Measurements from ENCODE around the gene GPR63.

Gene GPR63

DNA sequence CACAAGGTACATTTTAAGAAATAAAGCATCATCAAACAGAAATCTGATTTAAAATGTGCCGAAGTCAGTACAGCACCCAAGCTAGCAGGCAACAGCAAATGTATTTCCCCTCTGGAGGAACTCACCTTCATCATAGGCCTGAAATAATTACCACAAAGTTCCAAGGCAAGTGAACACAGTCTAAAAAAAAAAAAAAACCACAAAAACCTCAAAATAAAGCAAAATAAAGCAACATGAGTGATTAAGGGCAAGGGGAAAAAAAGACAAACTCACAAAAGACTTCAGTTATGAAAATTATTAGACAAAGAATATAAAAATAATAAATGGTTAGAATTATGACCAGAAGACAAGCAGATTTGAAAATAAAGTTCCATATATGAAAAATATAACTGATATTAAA is 10.4 kb downstream of the GPR63 start:
- no peak for DNase-seq
- H3K14ac ChIP-seq (ENCODE audit: low read length in 2 of 2): no peak overlapping the region

DNA sequence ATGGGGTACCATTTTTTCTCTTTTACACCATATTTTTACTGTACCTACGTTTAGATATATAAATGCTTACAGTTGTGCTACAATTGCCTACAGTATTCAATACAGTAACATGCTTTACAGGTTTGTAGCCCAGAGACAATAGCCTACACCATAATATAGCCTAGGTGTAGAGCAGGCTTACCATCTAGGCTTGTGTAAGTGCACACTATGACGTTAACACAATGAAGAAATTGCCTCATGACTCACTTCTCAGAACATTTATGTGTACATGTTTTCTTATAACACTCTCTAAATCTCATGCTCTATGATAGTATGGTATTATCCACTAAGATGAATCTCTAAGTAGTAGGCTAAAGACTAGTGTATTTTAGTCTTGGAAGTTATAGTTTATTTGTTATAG is 13.5 kb downstream of the GPR63 start:
- Histone ChIP-seq H2AK5ac (ENCODE audit: low read length, severe bottlenecking) (no peak overlapping the region), H3K23ac (ENCODE audit: low read length in 2 of 2) (no peak overlapping the region), H2BK12ac (ENCODE audit: low read length in 2 of 2) (no peak overlapping the region), H3K9ac (ENCODE audit: low read length) (no peak overlapping the region), H4K8ac (ENCODE audit: low read length) (no peak overlapping the region), H3K79me1 (replicated peaks; ENCODE audit: low read length, poor library complexity, severe bottlenecking) (peaks cover 2% of the 10 kb centered on the region), H4K91ac (ENCODE audit: low read length) (no peak overlapping the region), H3K4me3 (ENCODE audit: insufficient read depth in 1 of 2, low read depth in 1 of 2, low read length in 2 of 2) (no peak overlapping the region), H3K4me2 (ENCODE audit: low read length, poor library complexity, severe bottlenecking) (no peak overlapping the region), H3K4me1 (ENCODE audit: control insufficient read depth, insufficient read depth, low read depth, low read length) (no peaks in the 10 kb centered on the region), H3K27me3 (ENCODE audit: control insufficient read depth in 1 of 2, insufficient read depth in 1 of 2, low read length in 2 of 2) (no peaks in the 10 kb centered on the region), H3K9me3 (ENCODE audit: control insufficient read depth, low read length) (no peaks in the 10 kb centered on the region), H3K36me3 (ENCODE audit: control insufficient read depth in 1 of 2, insufficient read depth in 2 of 2, low read depth in 1 of 2, low read length in 2 of 2) (no peaks in the 10 kb centered on the region), H3K18ac (ENCODE audit: low read depth in 1 of 2, low read length in 2 of 2) (no peak overlapping the region), H2BK5ac (ENCODE audit: low read depth, low read length, poor library complexity, severe bottlenecking) (no peak overlapping the region), H3K4ac (ENCODE audit: low read depth in 1 of 2, low read length in 2 of 2) (no peak overlapping the region), H3K27ac (ENCODE audit: low read length, poor library complexity, severe bottlenecking) (no peak overlapping the region), H2BK15ac (ENCODE audit: low read depth, poor library complexity, severe bottlenecking) (no peak overlapping the region), H3K14ac (ENCODE audit: low read length in 2 of 2) (no peak overlapping the region), H2BK120ac (ENCODE audit: low read depth, low read length) (no peak overlapping the region), H2AFZ (ENCODE audit: low read depth, low read length) (no peak overlapping the region)
- 76% methylated on average over 2 of the region's 2 CpGs for WGBS
- no peak for DNase-seq

More for the DNA sequence above, 10.4 kb downstream of the GPR63 start:
- Histone ChIP-seq H2BK15ac (ENCODE audit: low read depth, poor library complexity, severe bottlenecking) (no peak overlapping the region), H3K4ac (ENCODE audit: low read depth in 1 of 2, low read length in 2 of 2) (no peak overlapping the region), H3K9me3 (ENCODE audit: control insufficient read depth, low read length) (no peaks in the 10 kb centered on the region), H3K9ac (ENCODE audit: low read length) (no peak overlapping the region), H2AK5ac (ENCODE audit: low read length, severe bottlenecking) (no peak overlapping the region), H3K4me3 (ENCODE audit: insufficient read depth in 1 of 2, low read depth in 1 of 2, low read length in 2 of 2) (no peak overlapping the region), H4K91ac (ENCODE audit: low read length) (no peak overlapping the region), H3K27ac (ENCODE audit: low read length, poor library complexity, severe bottlenecking) (no peak overlapping the region), H3K18ac (ENCODE audit: low read depth in 1 of 2, low read length in 2 of 2) (no peak overlapping the region), H4K8ac (ENCODE audit: low read length) (no peak overlapping the region), H3K23ac (ENCODE audit: low read length in 2 of 2) (no peak overlapping the region), H3K4me1 (ENCODE audit: control insufficient read depth, insufficient read depth, low read depth, low read length) (no peaks in the 10 kb centered on the region), H3K79me1 (replicated peaks; ENCODE audit: low read length, poor library complexity, severe bottlenecking) (peaks cover 8% of the 10 kb centered on the region), H3K4me2 (ENCODE audit: low read length, poor library complexity, severe bottlenecking) (no peak overlapping the region), H3K27me3 (ENCODE audit: control insufficient read depth in 1 of 2, insufficient read depth in 1 of 2, low read length in 2 of 2) (no peaks in the 10 kb centered on the region), H3K36me3 (ENCODE audit: control insufficient read depth in 1 of 2, insufficient read depth in 2 of 2, low read depth in 1 of 2, low read length in 2 of 2) (no peaks in the 10 kb centered on the region), H2AFZ (ENCODE audit: low read depth, low read length) (no peak overlapping the region), H2BK5ac (ENCODE audit: low read depth, low read length, poor library complexity, severe bottlenecking) (no peak overlapping the region), H2BK12ac (ENCODE audit: low read length in 2 of 2) (no peak overlapping the region), H2BK120ac (ENCODE audit: low read depth, low read length) (no peak overlapping the region)
- WGBS: 100% methylated on average over 1 of the region's 1 CpG

DNA sequence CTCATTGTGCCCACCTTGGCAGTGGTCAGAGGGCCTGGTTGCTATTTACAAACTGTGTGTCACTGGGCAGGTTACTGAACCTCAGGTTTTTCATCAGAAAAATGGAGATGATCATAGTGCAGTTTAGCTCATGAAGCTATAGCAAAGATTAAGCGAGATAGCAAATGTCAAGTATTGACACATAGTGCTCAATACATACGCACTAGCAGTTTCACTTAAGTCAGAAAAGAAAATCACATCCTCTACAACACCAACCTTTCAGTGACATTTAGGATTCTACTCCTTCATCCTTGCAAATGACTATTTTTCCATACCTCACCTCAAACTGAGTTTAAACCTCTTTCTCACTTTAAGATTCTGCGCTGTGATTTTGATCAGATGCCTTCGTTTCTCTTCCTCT is 16.2 kb downstream of the GPR63 start:
- H3K14ac ChIP-seq (ENCODE audit: low read length in 2 of 2): no peak overlapping the region
- WGBS: 97% methylated on average over 4 of the region's 4 CpGs

DNA sequence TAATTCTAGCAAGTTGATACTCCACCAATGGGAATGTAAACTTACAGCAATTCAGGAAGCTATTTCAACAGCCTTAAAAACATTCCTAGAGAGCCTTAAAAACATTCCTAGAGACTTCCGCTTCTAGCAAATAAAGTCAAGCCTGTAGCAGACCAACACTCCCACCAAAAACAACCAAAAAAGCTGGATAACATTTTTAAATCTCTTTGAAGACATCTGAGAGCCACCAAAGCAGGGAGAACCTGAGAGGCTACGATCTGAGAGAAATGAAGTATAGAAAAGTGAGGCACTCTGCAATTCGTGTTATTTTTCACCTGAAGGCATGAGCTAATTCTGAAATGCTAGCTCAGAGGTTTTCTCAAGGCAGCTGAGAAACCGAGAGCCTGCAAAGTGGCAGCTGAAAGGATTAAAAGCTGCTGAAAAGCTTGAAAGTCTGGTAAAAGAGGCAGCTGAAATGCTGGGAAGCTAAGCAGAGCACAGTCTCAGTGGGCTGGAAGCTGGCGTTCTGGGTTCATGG is 20.9 kb downstream of the GPR63 start:
- Histone ChIP-seq H3K4me1 (ENCODE audit: control insufficient read depth, insufficient read depth, low read depth, low read length) (no peaks in the 10 kb centered on the region), H2AK5ac (ENCODE audit: low read length, severe bottlenecking) (no peak overlapping the region), H3K9ac (ENCODE audit: low read length) (no peak overlapping the region), H3K9me3 (ENCODE audit: control insufficient read depth, low read length) (no peaks in the 10 kb centered on the region), H4K91ac (ENCODE audit: low read length) (no peak overlapping the region), H3K36me3 (ENCODE audit: control insufficient read depth in 1 of 2, insufficient read depth in 2 of 2, low read depth in 1 of 2, low read length in 2 of 2) (no peaks in the 10 kb centered on the region), H3K79me1 (replicated peaks; ENCODE audit: low read length, poor library complexity, severe bottlenecking) (peaks cover 4% of the 10 kb centered on the region), H2BK15ac (ENCODE audit: low read depth, poor library complexity, severe bottlenecking) (no peak overlapping the region), H2AFZ (ENCODE audit: low read depth, low read length) (no peak overlapping the region), H2BK12ac (ENCODE audit: low read length in 2 of 2) (no peak overlapping the region), H3K27me3 (ENCODE audit: control insufficient read depth in 1 of 2, insufficient read depth in 1 of 2, low read length in 2 of 2) (no peaks in the 10 kb centered on the region), H3K4me2 (ENCODE audit: low read length, poor library complexity, severe bottlenecking) (peak overlapping the region; percentile 59), H2BK5ac (ENCODE audit: low read depth, low read length, poor library complexity, severe bottlenecking) (no peak overlapping the region), H3K14ac (ENCODE audit: low read length in 2 of 2) (no peak overlapping the region), H3K18ac (ENCODE audit: low read depth in 1 of 2, low read length in 2 of 2) (peak overlapping the region in 1 of 2 experiments; percentile 45), H3K27ac (ENCODE audit: low read length, poor library complexity, severe bottlenecking) (peak overlapping the region; percentile 46), H3K4ac (ENCODE audit: low read depth in 1 of 2, low read length in 2 of 2) (peak overlapping the region in 1 of 2 experiments; percentile 4), H4K8ac (ENCODE audit: low read length) (no peak overlapping the region), H3K23ac (ENCODE audit: low read length in 2 of 2) (no peak overlapping the region), H2BK120ac (ENCODE audit: low read depth, low read length) (no peak overlapping the region), H3K4me3 (ENCODE audit: insufficient read depth in 1 of 2, low read depth in 1 of 2, low read length in 2 of 2) (no peak overlapping the region)
- DNase-seq: peak; percentile 52
- 14% methylated on average over 5 of the region's 5 CpGs for WGBS

More for the DNA sequence above, 16.2 kb downstream of the GPR63 start:
- H3K4me2 ChIP-seq (ENCODE audit: low read length, poor library complexity, severe bottlenecking): no peak overlapping the region
- no peaks in the 10 kb centered on the region for H3K36me3 ChIP-seq (ENCODE audit: control insufficient read depth in 1 of 2, insufficient read depth in 2 of 2, low read depth in 1 of 2, low read length in 2 of 2)
- no peak overlapping the region for H2BK15ac ChIP-seq (ENCODE audit: low read depth, poor library complexity, severe bottlenecking)
- H3K4me3 ChIP-seq (ENCODE audit: insufficient read depth in 1 of 2, low read depth in 1 of 2, low read length in 2 of 2): no peak overlapping the region
- no peak overlapping the region for H2BK120ac ChIP-seq (ENCODE audit: low read depth, low read length)
- peaks cover 1% of the 10 kb centered on the region for H3K79me1 ChIP-seq (replicated peaks; ENCODE audit: low read length, poor library complexity, severe bottlenecking)
- no peak overlapping the region for H3K18ac ChIP-seq (ENCODE audit: low read depth in 1 of 2, low read length in 2 of 2)
- no peak overlapping the region for H2BK5ac ChIP-seq (ENCODE audit: low read depth, low read length, poor library complexity, severe bottlenecking)
- H3K4me1 ChIP-seq (ENCODE audit: control insufficient read depth, insufficient read depth, low read depth, low read length): no peaks in the 10 kb centered on the region
- H4K8ac ChIP-seq (ENCODE audit: low read length): no peak overlapping the region
- no peak for DNase-seq
- H2BK12ac ChIP-seq (ENCODE audit: low read length in 2 of 2): no peak overlapping the region
- no peak overlapping the region for H2AK5ac ChIP-seq (ENCODE audit: low read length, severe bottlenecking)
- no peaks in the 10 kb centered on the region for H3K9me3 ChIP-seq (ENCODE audit: control insufficient read depth, low read length)
- no peak overlapping the region for H3K27ac ChIP-seq (ENCODE audit: low read length, poor library complexity, severe bottlenecking)
- no peak overlapping the region for H2AFZ ChIP-seq (ENCODE audit: low read depth, low read length)
- no peaks in the 10 kb centered on the region for H3K27me3 ChIP-seq (ENCODE audit: control insufficient read depth in 1 of 2, insufficient read depth in 1 of 2, low read length in 2 of 2)
- H4K91ac ChIP-seq (ENCODE audit: low read length): no peak overlapping the region
- H3K9ac ChIP-seq (ENCODE audit: low read length): no peak overlapping the region
- no peak overlapping the region for H3K4ac ChIP-seq (ENCODE audit: low read depth in 1 of 2, low read length in 2 of 2)
- no peak overlapping the region for H3K23ac ChIP-seq (ENCODE audit: low read length in 2 of 2)
